OCI-LY7 (cell line): Measurements from ENCODE around the gene KRTAP4-1. TPM values are rescaled to one million over a fixed set of nuclear protein-coding genes. Genes with fewer than 3 reads are reported as not detected.

Experiments
- BruUV-seq: library from RNA; stranded (reverse); fragments of 400-500 nt; replicated peaks from 2 replicates; lab custom pipeline; 2021; lab: Mats Ljungman, UMichigan
- CTCF ChIA-PET: fragments of 300-600 bp; sonication (Branson Sonifier 250); formaldehyde crosslinking; loops from one replicate; lab custom pipeline; 2022; ENCODE audit warnings: antibody characterized with exemption; ENCODE audit not compliant: unreplicated experiment; lab: Charles Lee
- POLR2A ChIA-PET: fragments of 300-600 bp; sonication (Branson Sonifier 250); formaldehyde crosslinking; loops from one replicate; lab custom pipeline; 2022; ENCODE audit warnings: antibody characterized with exemption; lab: Charles Lee
- DNase-seq: peaks from one replicate; pipeline ENCODE4 v3.0.0-alpha.2; 2015; ENCODE audit warnings: low spot score
- H2AFZ ChIP-seq: fragments of 200-600 bp; sonication (generic), shearing (Covaris generic); 2 replicates; pipeline ENCODE4 v1.6.1; 2014; ENCODE audit warnings: mild to moderate bottlenecking, antibody characterized with exemption, low read length, moderate library complexity
- H3K27ac ChIP-seq: fragments of 200-600 bp; sonication (generic); 2 replicates; pipeline ENCODE4 v1.5.1; 2014; ENCODE audit warnings: mixed run types, low read depth, mild to moderate bottlenecking, moderate library complexity, low read length, inconsistent platforms; ENCODE audit not compliant: poor library complexity, severe bottlenecking
- H3K36me3 ChIP-seq: fragments of 200-600 bp; sonication (generic); 2 replicates; pipeline ENCODE4 v1.6.1; 2014; ENCODE audit warnings: mild to moderate bottlenecking, antibody characterized with exemption, low read length, moderate library complexity, mixed read lengths; ENCODE audit not compliant: insufficient read depth
- H3K4me1 ChIP-seq: fragments of 200-600 bp; sonication (generic); 2 replicates; pipeline ENCODE4 v1.5.1; 2014; ENCODE audit warnings: mild to moderate bottlenecking, low read length; ENCODE audit not compliant: insufficient read depth, poor library complexity, severe bottlenecking
- H3K4me2 ChIP-seq: fragments of 200-600 bp; sonication (generic); 2 replicates; pipeline ENCODE4 v1.6.1; 2014; ENCODE audit warnings: mild to moderate bottlenecking, low read length
- H3K4me3 ChIP-seq: fragments of 200-600 bp; sonication (generic); 2 replicates; pipeline ENCODE4 v1.5.1; 2014; ENCODE audit warnings: mild to moderate bottlenecking, low read depth, low read length; ENCODE audit not compliant: poor library complexity, severe bottlenecking
- H3K79me2 ChIP-seq: fragments of 200-600 bp; sonication (generic); 2 replicates; pipeline ENCODE4 v1.6.1; 2016; ENCODE audit warnings: low read depth, mild to moderate bottlenecking, low read length, moderate library complexity, mixed read lengths; ENCODE audit not compliant: insufficient read depth
- H3K9me2 ChIP-seq: fragments of 200-600 bp; sonication (generic); 2 replicates; pipeline ENCODE4 v1.6.1; 2016; ENCODE audit warnings: mild to moderate bottlenecking, low read length, mixed read lengths; ENCODE audit not compliant: insufficient read depth
- H3K9me3 ChIP-seq: fragments of 200-600 bp; sonication (generic); 2 replicates; pipeline ENCODE4 v1.6.1; 2014; ENCODE audit warnings: mild to moderate bottlenecking, mixed run types, low read length, mixed read lengths
- H4K20me1 ChIP-seq: fragments of 200-600 bp; sonication (generic); 2 replicates; pipeline ENCODE4 v1.6.1; 2014; ENCODE audit warnings: mild to moderate bottlenecking, antibody characterized with exemption, low read length, moderate library complexity, mixed read lengths; ENCODE audit not compliant: insufficient read depth
- CTCF ChIP-seq: fragments of 200-600 bp; sonication (generic); conservative IDR thresholded peaks from 2 replicates; pipeline ENCODE4 v1.5.1; 2014; ENCODE audit warnings: mild to moderate bottlenecking, antibody characterized with exemption, low read length, moderate library complexity, mixed read lengths
- EZH2phosphoT487 ChIP-seq: fragments of 200-600 bp; sonication (generic); IDR thresholded peaks from 2 replicates; pipeline ENCODE4 v1.6.1; 2018; ENCODE audit warnings: low read depth, borderline replicate concordance, mild to moderate bottlenecking, mixed run types, antibody characterized with exemption, low read length, moderate library complexity, mixed read lengths
- intact Hi-C: fragments of 100-400 bp; cut with micrococcal nuclease; formaldehyde crosslinking; loops from one replicate; pipeline ENCODE4 v1.10.0; 2022; ENCODE audit not compliant: unreplicated experiment
- total RNA-seq, 2 experiments: library from RNA; depleted of rRNA in 1 of 2; stranded (reverse); fragments of >200 nt in 1 of 2; shearing (Covaris generic) in 1 of 2; gene quantifications; 2 replicates each; pipeline ENCODE4 v1.2.3, GENCODE V29; 2014 to 2022

The KRTAP4-1 gene
- total RNA-seq, 2 experiments from 2014 or later: not detected

GRCh38 chr17:41168121-41168520 is 16.6 kb downstream of the KRTAP4-1 start, which contains the start of gene KRTAP4-3:
Gene KRTAP4-3 (minus strand): TSS chr17:41168221. CDS start chr17:41168172, 49 bp downstream.
- BruUV-seq: no TSS peak
- no peaks in the 10 kb centered on the region for H3K79me2 ChIP-seq
- no peaks in the 10 kb centered on the region for H3K4me1 ChIP-seq
- H3K36me3 ChIP-seq: no peaks in the 10 kb centered on the region
- no peaks in the 10 kb centered on the region for H3K9me3 ChIP-seq
- no peak for DNase-seq
- H3K27ac ChIP-seq: no peak within 1 kb of the TSS
- no peak within 1 kb of the TSS for H2AFZ ChIP-seq
- no peak within 1 kb of the TSS for H3K4me3 ChIP-seq
- H3K4me2 ChIP-seq: no peak within 1 kb of the TSS
- ChIA-PET CTCF (no interaction called here), POLR2A (no interaction called here)
- intact Hi-C loops: no loop called here
- H3K9me2 ChIP-seq: no peaks in the 10 kb centered on the region
- no peaks in the 10 kb centered on the region for H4K20me1 ChIP-seq
- TF ChIP-seq EZH2phosphoT487: no peak
- TF ChIP-seq CTCF: no peak

GRCh38 chr17:41167561-41167960 is 17.1 kb downstream of the KRTAP4-1 start:
- CTCF ChIA-PET: no interaction called here
- Histone ChIP-seq H2AFZ (no peak overlapping the region), H3K4me1 (no peaks in the 10 kb centered on the region), H3K9me2 (no peaks in the 10 kb centered on the region), H3K79me2 (no peaks in the 10 kb centered on the region), H3K36me3 (no peaks in the 10 kb centered on the region), H3K4me3 (no peak overlapping the region), H3K27ac (no peak overlapping the region), H3K4me2 (no peak overlapping the region), H4K20me1 (no peaks in the 10 kb centered on the region), H3K9me3 (no peaks in the 10 kb centered on the region)
- BruUV-seq: no TSS peak
- POLR2A ChIA-PET: no interaction called here
- intact Hi-C loops: no loop called here
- no peak for DNase-seq
- TF ChIP-seq EZH2phosphoT487 (no peak), CTCF (no peak)

- Histone ChIP-seq H3K79me2 (no peaks in the 10 kb centered on the region), H2AFZ (no peak overlapping the region), H3K4me3 (no peak overlapping the region), H3K27ac (no peak overlapping the region), H3K9me3 (no peaks in the 10 kb centered on the region), H3K4me2 (no peak overlapping the region), H3K36me3 (no peaks in the 10 kb centered on the region), H4K20me1 (no peaks in the 10 kb centered on the region; the same call in 1 of the 2 replicates), H3K4me1 (no peaks in the 10 kb centered on the region), H3K9me2 (no peaks in the 10 kb centered on the region)
- no TSS peak for BruUV-seq
- intact Hi-C loops: no loop called here
- no peak for TF ChIP-seq CTCF
- no peak for TF ChIP-seq EZH2phosphoT487
- DNase-seq: no peak
- CTCF ChIA-PET: no interaction called here
- POLR2A ChIA-PET: no interaction called here
These were observed 20.9 kb downstream of the KRTAP4-1 start for GRCh38 chr17:41163828-41164227.
